Esophagus squamous epithelium (tissue), 4 donors: Measurements from ENCODE around the gene DRD2.

ENCODE experiments used
- POLR2A ChIP-seq, 4 donors: fragments of 450-650 bp; IDR thresholded peaks; one replicate each; pipeline ENCODE4 v1.6.1; 2017; ENCODE audit warnings: antibody characterized with exemption in 4 of 4, mild to moderate bottlenecking in 4 of 4, moderate library complexity in 3 of 4
- TF ChIP-seq, protein P1 (sequence below), 6 experiments: fragments of 450-650 bp in 4 of 6; fragments of 200-600 bp in 2 of 6; sonication (generic) in 2 of 6; IDR thresholded peaks; one replicate each; pipeline ENCODE4 v1.5.1; 2016 to 2019; ENCODE audit warnings: antibody characterized with exemption in 6 of 6, mild to moderate bottlenecking in 4 of 6, moderate library complexity in 4 of 6

DNA sequence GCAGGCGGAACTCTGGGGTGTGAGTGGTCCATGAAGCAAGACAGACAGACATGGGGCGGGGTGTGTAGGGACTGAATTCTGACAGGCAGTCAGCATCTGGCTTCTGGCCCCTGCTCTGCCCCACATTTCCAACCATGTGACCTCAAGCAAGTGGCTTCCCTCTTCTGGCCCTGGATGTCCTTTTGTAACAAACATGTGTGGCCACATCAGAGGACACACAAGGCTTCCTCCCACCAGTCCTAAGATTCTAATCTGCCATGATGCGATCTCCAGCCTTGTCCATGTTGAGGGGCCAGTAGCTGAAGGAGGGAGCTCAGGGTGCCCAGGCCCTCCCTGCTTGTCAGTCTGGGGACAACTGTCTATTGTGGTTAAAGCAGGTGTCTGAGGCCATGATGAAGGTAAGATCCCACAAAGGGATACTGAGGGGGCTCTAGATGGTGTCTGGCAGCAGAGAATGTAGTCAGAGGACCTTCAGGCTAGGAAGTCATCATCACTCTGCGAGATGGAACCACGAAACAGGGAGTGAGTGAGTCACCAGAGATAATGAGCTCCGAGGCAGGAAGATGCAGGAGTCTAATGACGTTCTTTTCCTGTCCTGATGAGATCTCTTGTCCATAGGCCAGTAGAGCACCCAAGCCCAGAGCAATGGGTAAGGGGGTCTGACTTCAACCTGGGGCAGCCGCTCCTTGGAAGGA lies 27.4 kb downstream of the DRD2 start:
- TF ChIP-seq, protein P1, sequence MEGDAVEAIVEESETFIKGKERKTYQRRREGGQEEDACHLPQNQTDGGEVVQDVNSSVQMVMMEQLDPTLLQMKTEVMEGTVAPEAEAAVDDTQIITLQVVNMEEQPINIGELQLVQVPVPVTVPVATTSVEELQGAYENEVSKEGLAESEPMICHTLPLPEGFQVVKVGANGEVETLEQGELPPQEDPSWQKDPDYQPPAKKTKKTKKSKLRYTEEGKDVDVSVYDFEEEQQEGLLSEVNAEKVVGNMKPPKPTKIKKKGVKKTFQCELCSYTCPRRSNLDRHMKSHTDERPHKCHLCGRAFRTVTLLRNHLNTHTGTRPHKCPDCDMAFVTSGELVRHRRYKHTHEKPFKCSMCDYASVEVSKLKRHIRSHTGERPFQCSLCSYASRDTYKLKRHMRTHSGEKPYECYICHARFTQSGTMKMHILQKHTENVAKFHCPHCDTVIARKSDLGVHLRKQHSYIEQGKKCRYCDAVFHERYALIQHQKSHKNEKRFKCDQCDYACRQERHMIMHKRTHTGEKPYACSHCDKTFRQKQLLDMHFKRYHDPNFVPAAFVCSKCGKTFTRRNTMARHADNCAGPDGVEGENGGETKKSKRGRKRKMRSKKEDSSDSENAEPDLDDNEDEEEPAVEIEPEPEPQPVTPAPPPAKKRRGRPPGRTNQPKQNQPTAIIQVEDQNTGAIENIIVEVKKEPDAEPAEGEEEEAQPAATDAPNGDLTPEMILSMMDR (IDR thresholded peaks at IDR 0.05), result no peak
- TF ChIP-seq POLR2A (IDR thresholded peaks at IDR 0.05), result no peak
